IMR-90 (cell line): ENCODE measurements around the gene APLF.

ENCODE experiments used
- CHD1 ChIP-seq: IDR thresholded peaks from 2 replicates; pipeline ENCODE4 v1.6.1; 2012; ENCODE audit warnings: low read depth, low read length, improper control_type of control experiment
- CTCF ChIP-seq: conservative IDR thresholded peaks from 2 replicates; pipeline ENCODE4 v1.5.1; 2012; ENCODE audit warnings: mild to moderate bottlenecking, low read depth, low read length, improper control_type of control experiment
- MAZ ChIP-seq: IDR thresholded peaks from 2 replicates; pipeline ENCODE4 v1.6.1; 2012; ENCODE audit warnings: low read depth, mild to moderate bottlenecking, low read length, improper control_type of control experiment, moderate library complexity, borderline replicate concordance
- RAD21 ChIP-seq: IDR thresholded peaks from 2 replicates; pipeline ENCODE4 v1.6.1; 2012; ENCODE audit warnings: low read length, improper control_type of control experiment

GRCh38 chr2:68544811-68545210 lies 77.4 kb downstream of the APLF start:
- TF ChIP-seq CTCF (no peak), CHD1 (no peak), RAD21 (no peak), MAZ (no peak)
